Smooth muscle cell of trachea (primary cell): ENCODE data around the gene OR52I2. TPM values are rescaled to one million over a fixed set of nuclear protein-coding genes. Genes with fewer than 3 reads are reported as not detected.

Experiments
- total RNA-seq: library from RNA; depleted of rRNA; stranded (reverse); fragments of >200 nt; gene quantifications from 2 replicates; pipeline ENCODE4 v1.2.1, GENCODE V29; 2014

Gene OR52I2
- not detected in 2 replicates for total RNA-seq

GRCh38 chr11:4581443-4581842 is at the start of gene OR52I2:
OR52I2 (plus strand) TSS chr11:4581743.

GRCh38 chr11:4544891-4545290 is 36.7 kb upstream of the OR52I2 start, which contains the start of gene OR52M1:
OR52M1 (plus strand) TSS chr11:4545191; CDS start chr11:4545191, 0 bp downstream.

DNA sequence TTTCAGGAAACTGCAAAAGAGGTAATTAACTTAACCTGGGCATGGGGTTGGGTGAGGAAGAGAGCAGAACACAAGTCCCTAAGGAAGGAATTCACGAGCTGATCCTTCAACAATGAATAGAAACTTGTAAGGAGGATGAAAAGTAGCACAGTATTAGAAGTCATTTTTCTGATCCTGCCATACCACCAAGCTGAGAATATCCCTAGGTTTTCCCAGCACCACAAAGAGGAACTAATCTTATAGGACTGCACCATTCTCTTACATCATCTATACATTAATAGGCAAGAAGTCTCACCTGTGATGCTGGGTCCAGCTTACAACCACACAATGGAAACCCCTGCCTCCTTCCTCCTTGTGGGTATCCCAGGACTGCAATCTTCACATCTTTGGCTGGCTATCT is 12.2 kb downstream of the OR52I2 start, which contains the start of gene OR52I1:
TSS of gene OR52I1 (plus strand) at position 301 of the 400 bp plus-strand sequence. CDS start at position 301, 0 bp downstream.

DNA sequence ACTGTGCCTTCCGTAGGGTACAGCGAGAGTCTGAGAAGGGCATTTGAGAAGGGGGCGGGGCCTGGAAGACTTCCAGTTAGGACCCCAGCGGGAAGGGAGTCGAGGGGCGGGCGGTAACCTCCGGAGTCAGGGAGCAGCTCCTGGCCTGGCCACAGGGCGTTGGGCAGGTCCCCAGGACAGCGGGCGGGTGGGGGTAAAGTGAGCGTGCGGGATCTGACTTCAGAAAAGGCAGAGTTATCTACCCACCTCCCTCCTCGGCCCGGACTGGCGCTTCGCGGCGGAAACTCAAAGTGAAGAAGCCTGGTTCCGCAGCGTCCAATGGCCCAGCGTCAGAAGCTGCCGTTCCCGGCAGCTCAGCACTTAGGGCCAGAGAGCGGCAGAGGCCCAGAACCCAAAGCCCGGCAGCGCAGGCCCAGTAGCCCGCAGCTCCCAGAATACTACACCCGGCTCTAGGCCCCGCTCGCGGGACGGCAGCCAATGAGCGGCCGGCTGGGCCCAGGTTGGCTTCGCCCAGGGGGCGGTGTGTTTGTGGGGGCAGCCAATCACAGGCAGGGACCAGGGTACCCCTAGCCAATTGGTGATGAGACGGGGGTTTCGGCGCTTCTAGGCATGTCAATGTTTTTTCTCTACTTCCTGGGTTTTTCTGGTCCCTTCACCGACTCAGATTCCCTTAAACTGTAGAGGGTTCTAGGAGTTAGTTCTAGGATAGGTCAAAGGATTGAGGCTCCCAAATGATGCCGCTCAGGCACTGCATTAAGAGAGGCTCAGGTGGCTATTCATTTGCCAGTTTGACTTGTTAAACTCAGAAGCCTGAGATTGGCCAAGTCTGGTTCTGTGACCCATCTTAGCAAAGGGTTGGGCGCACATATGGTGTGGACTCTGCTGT is 26.5 kb downstream of the OR52I2 start, which contains the start of gene TRIM68:
TSS of gene TRIM68 (minus strand) at position 451 of the 886 bp plus-strand sequence. CDS start 2,727 bp downstream, outside the sequence.

GRCh38 chr11:4636962-4637661 is 55.6 kb downstream of the OR52I2 start, which contains the start of gene OR51D1:
OR51D1 (plus strand) TSS chr11:4637477; CDS start chr11:4639791, 2,314 bp downstream.

Other genes starting within 250 kb of the OR52I2 start
- gene OR52B4, start 213.4 kb upstream of the OR52I2 start, total RNA-seq = not detected in 2 replicates
- 24.4 and 26.1 TPM in 2 replicates for gene TRIM21, start 188.0 kb upstream of the OR52I2 start, total RNA-seq
- gene OR52K2, start 132.4 kb upstream of the OR52I2 start, total RNA-seq = not detected in 2 replicates
- gene OR52K1, start 99.1 kb upstream of the OR52I2 start, total RNA-seq = under 0.01 TPM in 1 of 2 replicates, not detected in the other
- gene OR52M1, start 36.6 kb upstream of the OR52I2 start, total RNA-seq = not detected in 2 replicates
- not detected in 2 replicates for gene OR52I1, start 12.3 kb downstream of the OR52I2 start, total RNA-seq
- 13.5 and 13.9 TPM in 2 replicates for gene TRIM68, start 26.5 kb downstream of the OR52I2 start, total RNA-seq
- not detected in 2 replicates for gene OR51D1, start 55.7 kb downstream of the OR52I2 start, total RNA-seq
- not detected in 2 replicates for gene OR51E1, start 62.2 kb downstream of the OR52I2 start, total RNA-seq
- not detected in 2 replicates for gene OR51E2, start 116.1 kb downstream of the OR52I2 start, total RNA-seq
- gene MMP26, start 123.0 kb downstream of the OR52I2 start, total RNA-seq = not detected in 2 replicates
- not detected in 2 replicates for gene OR51F1, start 188.2 kb downstream of the OR52I2 start, total RNA-seq
- not detected in 2 replicates for gene OR52R1, start 222.6 kb downstream of the OR52I2 start, total RNA-seq
- gene OR51F2, start 239.6 kb downstream of the OR52I2 start, total RNA-seq = not detected in 2 replicates